Inflammatory macrophage treated with lipopolysaccharide for 1 hour (primary cell): ENCODE measurements around the gene HEXD.

Source experiments
- DNase-seq, 2 donors: peaks; one replicate each; pipeline ENCODE4 v3.0.0-alpha.2; 2020 to 2022

HEXD gene

GRCh38 chr17:82382933-82383255 is 35.3 kb upstream of the HEXD start:
- no peak for DNase-seq

DNA sequence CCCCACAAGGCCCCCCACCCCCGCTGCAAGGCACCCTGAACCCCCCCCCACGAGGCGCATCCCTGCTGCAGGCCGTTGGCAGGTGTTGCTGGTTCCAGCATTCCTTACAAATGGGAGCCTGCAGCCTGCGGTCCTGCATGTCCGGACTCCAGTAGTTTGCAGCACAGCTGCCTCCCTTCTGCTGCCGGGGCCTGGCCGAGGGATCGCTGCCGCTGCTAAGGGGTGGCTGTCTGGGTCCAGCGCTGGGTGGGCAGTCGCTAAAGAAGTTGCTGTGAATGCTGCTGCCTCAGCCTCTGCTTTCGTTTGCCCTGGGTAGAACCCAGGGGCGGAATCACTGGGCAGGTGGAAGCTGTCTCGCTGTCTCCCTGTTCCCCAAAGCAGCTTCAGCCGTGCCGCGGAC is 34.7 kb upstream of the HEXD start:
- DNase-seq: no peak

DNA sequence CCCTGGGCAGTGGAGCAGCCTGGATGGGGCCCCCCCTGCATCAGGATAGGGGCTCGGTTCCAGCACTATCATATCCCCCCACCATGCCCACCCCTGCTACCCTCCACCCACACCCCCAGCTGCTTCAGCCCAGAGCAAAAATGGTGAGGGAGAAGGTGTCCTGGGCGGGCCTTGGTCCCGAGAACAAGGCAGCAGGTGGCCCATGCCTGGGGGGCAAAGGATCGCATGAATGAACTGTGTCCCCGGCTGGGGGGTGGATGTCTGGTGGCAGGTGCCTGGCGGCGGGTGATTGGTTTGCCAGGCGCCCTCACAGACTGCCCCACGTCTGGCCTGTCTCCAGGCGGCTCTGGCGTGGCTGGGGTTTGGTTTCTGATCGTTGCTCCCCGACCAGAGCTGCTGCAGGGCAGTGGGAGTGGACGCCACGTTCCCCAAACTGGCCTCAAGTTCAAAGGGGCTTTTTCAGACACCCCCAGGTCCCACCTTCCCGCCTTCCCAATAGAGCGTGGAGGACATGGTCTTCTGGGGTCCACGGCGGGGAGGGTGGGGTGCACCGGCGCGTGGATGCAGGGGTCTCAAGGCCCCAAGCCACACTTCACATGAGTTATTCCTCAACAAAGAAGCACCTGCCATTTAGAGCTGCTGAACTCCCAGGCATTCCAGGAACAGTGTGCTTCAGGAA is 34.0 kb upstream of the HEXD start:
- no peak for DNase-seq

DNA sequence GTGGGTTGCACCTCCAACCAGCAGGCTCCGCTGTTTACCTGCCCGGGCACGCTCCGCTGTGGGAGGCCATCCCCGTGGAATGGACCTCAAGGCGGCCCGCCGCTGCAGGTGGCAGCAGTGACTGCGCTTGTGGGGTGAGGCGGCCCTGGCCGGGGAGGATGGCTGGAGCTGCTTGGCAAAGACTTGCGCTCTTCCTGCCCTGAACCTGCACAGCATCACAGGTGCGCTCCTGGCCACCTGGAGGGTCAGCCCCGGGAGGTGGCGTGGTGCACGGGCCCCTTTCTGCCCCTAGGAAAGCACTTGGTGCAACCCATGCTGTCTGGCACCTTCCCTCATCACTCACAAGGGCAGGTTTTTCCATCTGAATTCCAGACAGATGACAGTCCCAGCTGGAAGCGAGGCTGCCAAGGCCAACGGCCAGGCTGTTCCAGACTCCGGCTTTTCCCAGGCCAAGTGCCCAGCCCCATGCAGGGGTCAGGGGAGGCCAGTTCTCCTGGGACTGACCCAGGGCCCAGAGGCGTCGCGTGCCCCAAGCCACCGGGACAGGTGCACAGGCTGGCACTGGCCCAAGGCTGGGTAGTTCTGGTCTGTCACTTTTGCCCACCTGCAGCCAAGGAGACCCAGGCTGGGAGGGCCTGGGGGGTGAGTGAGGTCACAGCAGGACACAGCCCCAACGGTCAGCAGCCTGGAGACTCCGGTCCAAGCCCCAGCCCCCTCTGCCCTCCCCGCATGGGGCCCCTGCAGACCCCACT is 33.2 kb upstream of the HEXD start:
- no peak for DNase-seq

DNA sequence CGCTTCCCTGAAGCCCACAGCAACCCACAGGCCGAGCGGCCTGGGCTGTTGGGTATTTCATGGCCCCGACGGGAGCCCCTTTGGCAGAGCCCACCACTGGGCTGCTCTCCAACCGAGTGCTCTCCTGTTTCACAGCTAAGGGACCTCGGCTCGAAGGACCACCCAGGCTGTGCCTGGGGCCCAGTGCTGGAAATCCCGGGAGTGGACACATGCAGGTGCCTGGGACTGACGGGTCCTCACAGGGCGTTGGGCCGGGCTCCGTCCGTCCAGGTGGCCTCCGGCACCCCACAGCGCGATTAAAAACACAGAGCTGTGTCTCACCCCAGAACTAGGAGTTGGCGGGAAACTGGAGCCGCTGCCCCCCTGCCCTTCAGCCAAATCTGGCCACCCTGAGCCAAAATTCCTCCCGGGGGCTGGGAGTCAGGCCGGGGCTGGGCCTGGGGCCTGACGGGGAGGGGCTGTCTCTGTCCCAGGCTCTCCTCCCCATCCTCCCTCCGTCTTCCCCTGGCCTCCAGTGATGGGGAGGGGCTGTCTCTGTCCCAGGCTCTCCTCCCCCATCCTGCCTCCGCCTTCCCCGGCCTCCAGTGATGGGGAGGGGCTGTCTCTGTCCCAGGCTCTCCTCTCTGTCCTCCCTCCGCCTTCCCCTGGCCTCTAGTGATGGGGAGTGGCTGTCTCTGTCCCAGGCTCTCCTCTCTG is 32.4 kb upstream of the HEXD start:
- no peak for DNase-seq

- DNase-seq: no peak
These were observed 31.8 kb upstream of the HEXD start for GRCh38 chr17:82386255-82386831.

GRCh38 chr17:82386881-82387704 is 31.1 kb upstream of the HEXD start:
- no peak for DNase-seq

DNA sequence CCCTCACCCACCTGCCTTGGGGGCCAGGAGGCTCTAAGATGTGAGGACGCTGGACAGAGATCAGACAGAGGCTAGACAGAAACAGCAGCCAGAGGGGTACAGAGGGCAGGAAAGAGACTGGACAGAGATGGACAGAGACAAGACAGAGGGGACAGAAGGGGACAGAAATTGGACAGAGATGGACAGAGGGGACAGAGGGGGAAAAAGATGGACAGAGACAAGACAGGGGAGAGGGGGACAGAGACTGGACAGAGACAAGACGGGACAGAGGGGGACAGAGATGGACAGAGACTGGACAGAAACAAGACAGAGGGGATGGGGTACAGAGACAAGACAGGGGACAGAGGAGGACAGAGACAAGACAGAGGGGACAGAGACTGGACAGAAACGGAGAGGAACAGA is 30.4 kb upstream of the HEXD start:
- DNase-seq: no peak

DNA sequence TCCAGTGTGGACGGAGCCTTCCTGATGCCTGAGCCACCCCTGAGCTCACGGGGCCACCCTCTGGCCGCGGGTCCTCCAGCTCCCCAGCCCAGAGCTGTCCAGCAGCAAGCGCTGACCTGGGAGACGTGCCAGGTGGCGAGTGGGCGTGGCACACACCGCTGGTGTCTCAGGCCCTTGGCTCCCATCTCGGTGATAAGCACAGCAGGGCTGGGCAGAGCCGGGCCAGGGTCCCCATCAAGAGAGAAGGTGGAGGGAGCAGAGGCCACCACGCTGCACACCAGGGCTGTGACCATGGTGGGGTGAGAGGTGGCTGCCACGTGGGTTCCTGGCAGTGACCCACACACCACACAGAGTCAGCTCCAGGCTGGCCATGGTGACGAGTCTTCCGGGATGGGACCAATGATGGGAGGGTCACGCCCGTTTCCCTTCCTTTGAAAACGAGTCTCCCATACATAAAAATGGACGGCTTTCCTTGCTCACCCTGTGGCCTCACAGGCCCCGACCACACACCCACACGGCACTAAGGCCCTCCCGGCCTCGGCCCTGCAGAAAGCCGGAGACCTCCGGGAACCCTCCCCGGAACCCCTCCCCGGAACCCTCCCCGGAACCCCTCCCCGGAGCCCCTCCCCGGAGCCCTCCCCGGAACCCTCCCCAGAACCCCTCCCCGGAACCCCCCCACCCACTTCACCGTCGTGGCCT is 29.8 kb upstream of the HEXD start:
- DNase-seq: no peak

DNA sequence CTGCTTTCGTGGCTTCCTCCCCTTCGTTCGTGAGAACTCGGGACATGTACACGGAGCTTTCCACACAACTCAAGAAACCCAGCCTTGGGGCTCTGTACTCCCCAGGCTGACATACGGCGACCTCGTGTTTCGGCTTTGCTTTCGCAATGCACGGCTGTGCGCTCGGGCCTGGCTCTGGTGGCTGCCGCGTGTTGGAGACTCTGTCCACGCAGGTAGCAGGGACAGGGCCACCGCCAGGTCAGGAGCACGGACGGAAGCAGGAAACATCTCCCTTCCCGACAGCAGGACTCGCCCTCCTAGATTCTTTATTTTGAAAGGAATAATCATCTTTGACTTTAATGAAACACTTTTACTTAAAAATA is 29.2 kb upstream of the HEXD start:
- no peak for DNase-seq

- DNase-seq: no peak
These were observed 28.8 kb upstream of the HEXD start for GRCh38 chr17:82389379-82389778.

DNA sequence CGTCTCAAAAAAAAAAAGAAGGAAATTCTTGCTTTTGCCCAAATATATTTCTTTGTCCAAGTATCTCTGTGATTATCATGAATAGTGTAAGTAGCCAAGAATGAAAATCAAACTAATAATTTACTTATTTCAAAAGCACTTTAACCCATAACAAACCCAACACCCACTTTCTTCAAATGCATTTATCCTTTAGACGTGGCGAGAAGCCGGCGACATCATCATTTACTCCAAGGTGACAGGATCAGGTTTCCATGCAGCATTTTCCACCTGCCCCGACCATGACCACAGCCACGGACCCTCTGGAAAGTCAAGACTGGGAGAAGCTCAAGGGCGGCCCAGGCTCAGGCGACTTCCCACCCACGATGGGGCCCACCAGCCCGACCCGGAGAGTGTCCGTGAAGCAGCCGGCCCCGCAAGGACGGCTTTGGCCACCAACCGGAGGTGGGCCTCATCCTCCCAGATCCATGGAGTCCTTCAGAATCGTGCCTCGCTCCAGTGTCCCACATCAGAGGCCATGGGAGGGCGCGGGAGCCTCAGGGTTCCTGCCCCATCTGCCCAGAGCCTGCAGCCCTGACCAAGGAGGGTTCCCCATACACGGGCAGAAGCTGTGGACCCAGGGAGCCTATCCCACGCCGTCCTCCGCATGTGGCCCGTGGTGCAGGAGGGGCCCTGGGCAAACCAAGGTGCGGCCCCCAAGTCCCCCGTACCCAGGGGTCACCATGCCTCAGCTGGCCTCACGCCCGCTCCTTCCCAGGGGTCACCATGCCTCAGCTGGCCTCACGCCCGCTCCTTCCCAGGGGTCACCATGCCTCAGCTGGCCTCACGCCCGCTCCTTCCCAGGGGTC is 27.9 kb upstream of the HEXD start:
- no peak for DNase-seq

GRCh38 chr17:82390860-82391435 is 27.2 kb upstream of the HEXD start:
- no peak for DNase-seq

GRCh38 chr17:82391496-82392066 is 26.6 kb upstream of the HEXD start:
- DNase-seq: no peak

- no peak for DNase-seq
These were observed 25.8 kb upstream of the HEXD start for GRCh38 chr17:82392209-82392920.

DNA sequence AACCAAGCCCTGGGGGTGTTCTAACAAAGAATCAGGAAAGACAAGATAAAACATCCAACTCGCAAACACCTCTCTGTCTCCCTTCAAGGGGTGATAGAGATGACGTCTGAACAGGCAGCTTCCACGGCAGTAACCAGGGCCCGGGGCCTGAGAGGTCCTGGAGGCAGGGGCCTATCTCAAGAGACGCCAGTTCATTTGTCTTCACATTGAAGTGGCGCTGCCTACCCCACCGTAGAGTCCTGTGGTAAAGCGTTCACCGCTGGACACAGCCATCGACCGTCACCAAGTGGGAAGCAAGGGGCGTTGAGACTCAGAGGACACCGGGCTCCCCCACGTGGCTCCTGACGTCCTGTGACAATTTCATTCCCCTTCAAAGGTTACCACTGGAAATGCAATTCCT is 25.2 kb upstream of the HEXD start:
- DNase-seq: no peak

DNA sequence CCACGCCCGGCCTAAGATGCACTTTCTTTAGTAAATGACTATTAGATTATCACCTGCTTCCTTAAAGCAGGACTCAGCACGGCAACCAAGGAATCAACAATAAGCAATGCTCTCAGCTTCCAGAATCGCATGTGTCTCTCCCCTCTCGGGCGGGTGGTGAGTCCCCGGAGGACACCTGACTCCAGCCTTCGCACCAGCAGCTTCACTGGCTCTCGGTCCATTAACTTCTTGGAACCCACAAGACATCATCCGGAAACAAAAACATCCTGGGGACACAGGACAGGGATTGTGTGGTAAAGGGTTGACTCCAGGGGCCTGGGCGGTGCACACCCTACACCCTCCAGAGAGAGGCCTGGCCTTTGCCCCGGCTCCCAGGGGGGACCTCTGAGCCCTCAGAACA is 23.9 kb upstream of the HEXD start:
- DNase-seq: no peak

- no peak for DNase-seq
These were observed 21.3 kb upstream of the HEXD start for GRCh38 chr17:82396601-82397435.
